ENCODE results near the gene RNPS1. TPM values are rescaled to one million over a fixed set of nuclear protein-coding genes. Genes with fewer than 3 reads are reported as not detected.

Gene RNPS1
- total RNA-seq, 4 donors from 2014 or later = 127 to 158 (median 141) TPM

DNA sequence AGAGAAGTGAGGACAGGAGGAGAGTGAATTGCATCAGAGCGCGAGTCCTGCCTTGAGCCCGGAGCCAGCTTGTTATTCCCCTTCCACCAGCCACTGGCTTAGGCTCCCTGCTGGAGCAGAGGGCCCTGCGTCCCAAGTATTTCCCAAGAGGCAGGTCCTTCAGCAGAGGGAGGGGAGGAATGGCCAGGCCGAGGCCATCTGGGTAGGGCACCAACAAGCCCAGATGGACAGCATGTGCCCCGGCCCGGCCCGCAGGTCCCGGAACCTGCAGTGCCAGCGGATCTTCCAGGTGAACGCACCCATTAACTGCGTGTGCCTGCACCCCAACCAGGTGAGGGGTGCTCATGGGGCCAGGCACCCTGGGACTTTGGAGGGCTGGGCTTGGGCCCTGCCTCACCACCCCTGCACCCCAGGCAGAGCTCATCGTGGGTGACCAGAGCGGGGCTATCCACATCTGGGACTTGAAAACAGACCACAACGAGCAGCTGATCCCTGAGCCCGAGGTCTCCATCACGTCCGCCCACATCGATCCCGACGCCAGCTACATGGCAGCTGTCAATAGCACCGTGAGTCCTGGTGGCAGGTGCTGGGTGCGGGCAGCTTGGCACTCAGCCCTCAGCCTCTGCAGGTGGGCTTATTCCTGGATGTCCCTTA is 61.0 kb downstream of the RNPS1 start:
- Histone ChIP-seq H3K4me3 (replicated peaks in 1 of 3) (no peak overlapping the region), H3K27ac (no peak overlapping the region), H3K9me3 (no peaks in the 10 kb centered on the region), H3K36me3 (peaks cover 17 to 20% of the 10 kb centered on the region in 2 donors), H3K27me3 (no peaks in the 10 kb centered on the region), H3K4me1 (peaks cover 14 to 18% of the 10 kb centered on the region in 2 donors)
- no peak for DNase-seq
- intact Hi-C loops (cut with DNase I) = no loop called here
- TF ChIP-seq, protein P1, sequence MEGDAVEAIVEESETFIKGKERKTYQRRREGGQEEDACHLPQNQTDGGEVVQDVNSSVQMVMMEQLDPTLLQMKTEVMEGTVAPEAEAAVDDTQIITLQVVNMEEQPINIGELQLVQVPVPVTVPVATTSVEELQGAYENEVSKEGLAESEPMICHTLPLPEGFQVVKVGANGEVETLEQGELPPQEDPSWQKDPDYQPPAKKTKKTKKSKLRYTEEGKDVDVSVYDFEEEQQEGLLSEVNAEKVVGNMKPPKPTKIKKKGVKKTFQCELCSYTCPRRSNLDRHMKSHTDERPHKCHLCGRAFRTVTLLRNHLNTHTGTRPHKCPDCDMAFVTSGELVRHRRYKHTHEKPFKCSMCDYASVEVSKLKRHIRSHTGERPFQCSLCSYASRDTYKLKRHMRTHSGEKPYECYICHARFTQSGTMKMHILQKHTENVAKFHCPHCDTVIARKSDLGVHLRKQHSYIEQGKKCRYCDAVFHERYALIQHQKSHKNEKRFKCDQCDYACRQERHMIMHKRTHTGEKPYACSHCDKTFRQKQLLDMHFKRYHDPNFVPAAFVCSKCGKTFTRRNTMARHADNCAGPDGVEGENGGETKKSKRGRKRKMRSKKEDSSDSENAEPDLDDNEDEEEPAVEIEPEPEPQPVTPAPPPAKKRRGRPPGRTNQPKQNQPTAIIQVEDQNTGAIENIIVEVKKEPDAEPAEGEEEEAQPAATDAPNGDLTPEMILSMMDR (IDR thresholded peaks at IDR 0.05) = no peak
- no peak for TF ChIP-seq POLR2A (IDR thresholded peaks at IDR 0.05)
- 96 to 100% methylated on average over 3 to 12 of the region's 23 CpGs for WGBS, 2 donors

DNA sequence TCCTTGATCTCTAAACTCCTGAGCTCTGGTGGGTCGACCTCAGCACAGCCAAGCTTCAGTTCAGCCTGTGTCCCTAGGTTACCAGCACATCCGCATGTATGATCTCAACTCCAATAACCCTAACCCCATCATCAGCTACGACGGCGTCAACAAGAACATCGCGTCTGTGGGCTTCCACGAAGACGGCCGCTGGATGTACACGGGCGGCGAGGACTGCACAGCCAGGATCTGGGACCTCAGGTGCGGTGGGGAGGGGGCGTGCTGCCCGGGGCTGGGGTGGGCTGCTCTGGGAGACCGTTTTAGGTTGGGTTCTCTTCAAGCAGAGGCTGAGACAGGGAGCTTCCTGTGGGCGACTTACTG is 61.5 kb downstream of the RNPS1 start:
- TF ChIP-seq, protein P1 (IDR thresholded peaks at IDR 0.05) = no peak
- TF ChIP-seq POLR2A (IDR thresholded peaks at IDR 0.05) = no peak
- Histone ChIP-seq H3K9me3 (no peaks in the 10 kb centered on the region), H3K36me3 (peaks cover 17 to 20% of the 10 kb centered on the region in 2 donors), H3K27ac (peak overlapping the region in 2 of 3 donors; percentile 99), H3K4me1 (peaks cover 13 to 14% of the 10 kb centered on the region in 2 donors), H3K27me3 (no peaks in the 10 kb centered on the region), H3K4me3 (replicated peaks in 1 of 3) (peak overlapping the region in 2 of 3 donors; percentile 75 to 92)
- intact Hi-C loops (cut with DNase I) = no loop called here
- DNase-seq = no peak
- 86 to 89% methylated on average over 16 to 18 of the region's 18 CpGs for WGBS, 2 donors

DNA sequence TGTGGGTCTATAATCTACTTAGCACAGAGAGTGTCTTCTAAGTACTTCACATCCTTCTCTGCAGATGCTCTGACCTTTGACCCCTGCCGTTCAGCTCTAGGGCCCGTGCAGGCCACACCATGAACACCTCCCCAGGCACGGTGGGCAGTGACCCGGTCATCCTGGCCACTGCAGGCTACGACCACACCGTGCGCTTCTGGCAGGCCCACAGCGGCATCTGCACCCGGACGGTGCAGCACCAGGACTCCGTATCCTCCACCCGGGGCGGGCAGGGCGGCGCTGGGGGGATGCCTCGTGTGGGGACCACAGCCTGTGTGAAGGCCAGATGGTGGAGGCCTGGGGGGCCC is 62.0 kb downstream of the RNPS1 start:
- intact Hi-C loops (cut with DNase I) = no loop called here
- WGBS, 2 donors = 0% methylated on average over 1 of the region's 16 CpGs; no CpG with 5 or more reads in 1 of the 2 donors
- Histone ChIP-seq H3K9me3 (no peaks in the 10 kb centered on the region), H3K36me3 (peaks cover 17 to 20% of the 10 kb centered on the region in 2 donors), H3K27me3 (no peaks in the 10 kb centered on the region), H3K4me1 (peaks cover 12 to 14% of the 10 kb centered on the region in 2 donors), H3K27ac (peak overlapping the region; percentile 99), H3K4me3 (replicated peaks in 1 of 3) (peak overlapping the region; percentile 75 to 92 (median 90))
- TF ChIP-seq POLR2A (IDR thresholded peaks at IDR 0.05) = no peak
- TF ChIP-seq, protein P1 (IDR thresholded peaks at IDR 0.05) = no peak
- DNase-seq = no peak

DNA sequence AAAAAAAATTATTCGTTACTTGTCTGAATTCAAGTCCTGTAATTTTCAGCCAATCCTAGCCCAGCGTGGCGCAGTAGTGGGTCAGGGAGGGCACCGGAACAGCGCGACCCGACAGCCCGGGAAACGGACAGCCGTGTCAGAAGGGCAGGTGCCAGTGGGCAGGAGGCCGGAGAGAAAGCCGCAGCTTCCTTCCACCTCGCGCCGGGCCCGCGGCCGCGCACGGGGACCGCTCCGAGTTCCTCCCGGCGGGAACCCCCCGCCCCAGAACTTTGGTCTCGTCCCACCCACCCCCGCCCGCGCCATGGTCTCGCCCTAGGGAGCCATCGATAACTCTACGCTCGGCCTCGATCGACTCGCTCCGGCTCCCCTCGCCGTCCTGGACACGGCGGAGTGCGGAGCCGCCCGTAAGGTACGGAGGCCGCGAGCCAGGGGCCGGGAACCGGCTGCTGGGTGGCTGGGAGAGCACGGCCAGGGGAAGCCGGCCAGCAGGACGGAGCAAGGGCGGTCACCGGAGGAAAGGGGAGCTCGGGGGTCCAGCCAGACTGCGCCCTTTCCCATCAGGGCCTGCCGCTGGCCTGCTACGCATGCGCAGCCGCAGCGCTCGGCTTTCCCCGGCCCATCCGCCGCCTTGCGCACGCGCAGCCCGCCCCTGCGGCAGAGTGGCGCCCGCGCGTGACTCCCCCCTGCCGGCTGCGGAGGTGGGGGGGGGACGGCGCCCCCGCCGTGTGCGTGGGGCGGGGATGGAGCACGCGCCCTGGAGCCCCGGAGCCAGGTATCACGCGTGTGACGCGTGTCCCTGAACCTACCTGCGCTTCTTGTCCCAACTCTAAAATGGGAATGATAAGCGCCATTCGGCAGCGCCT is 62.6 kb downstream of the RNPS1 start, which contains the start of gene MLST8:
TSS of gene MLST8 (plus strand) at position 351 of the 863 bp plus-strand sequence. CDS start 632 bp downstream, outside the sequence.
- DNase-seq = peak; percentile 81 to 85
- Histone ChIP-seq H3K27me3 (no peaks in the 10 kb centered on the region), H3K27ac (peak within 1 kb of the TSS; percentile 99), H3K9me3 (no peaks in the 10 kb centered on the region), H3K4me1 (peaks cover 12 to 14% of the 10 kb centered on the region in 2 donors), H3K4me3 (replicated peaks in 1 of 3) (peak within 1 kb of the TSS; percentile 75 to 92 (median 90)), H3K36me3 (peaks cover 17 to 20% of the 10 kb centered on the region in 2 donors)
- peak; percentile 46 to 78 for TF ChIP-seq POLR2A (IDR thresholded peaks at IDR 0.05)
- TF ChIP-seq, protein P1 (IDR thresholded peaks at IDR 0.05) = peak in 1 of 6 experiments; percentile 17
- 0 to 2% methylated on average over 15 to 19 of the region's 93 CpGs for WGBS, 2 donors
- intact Hi-C loops (cut with DNase I) = no loop called here

All from thyroid gland (tissue), 4 donors.